Neuron (in vitro differentiated cells): ENCODE data around the gene KCNIP4.

ENCODE experiments used
- H2AFZ ChIP-seq: one replicate; pipeline ENCODE4 v1.6.1; 2013; ENCODE audit warnings: low read depth, mild to moderate bottlenecking, inconsistent platforms, low read length, moderate library complexity
- H3K27me3 ChIP-seq: one replicate; pipeline ENCODE4 v1.6.1; 2013; ENCODE audit warnings: low read length; ENCODE audit not compliant: insufficient read depth
- H3K36me3 ChIP-seq: one replicate; pipeline ENCODE4 v1.6.1; 2013; ENCODE audit warnings: low read length; ENCODE audit not compliant: insufficient read depth
- H3K4me1 ChIP-seq: one replicate; pipeline ENCODE4 v1.6.1; 2013; ENCODE audit warnings: low read length; ENCODE audit not compliant: insufficient read depth
- H3K4me3 ChIP-seq: 2 replicates; pipeline ENCODE4 v1.5.1; 2013; ENCODE audit warnings: mild to moderate bottlenecking, low read length, moderate library complexity
- H3K9me3 ChIP-seq: one replicate; pipeline ENCODE4 v1.6.1; 2013; ENCODE audit warnings: low read length

Gene KCNIP4

DNA sequence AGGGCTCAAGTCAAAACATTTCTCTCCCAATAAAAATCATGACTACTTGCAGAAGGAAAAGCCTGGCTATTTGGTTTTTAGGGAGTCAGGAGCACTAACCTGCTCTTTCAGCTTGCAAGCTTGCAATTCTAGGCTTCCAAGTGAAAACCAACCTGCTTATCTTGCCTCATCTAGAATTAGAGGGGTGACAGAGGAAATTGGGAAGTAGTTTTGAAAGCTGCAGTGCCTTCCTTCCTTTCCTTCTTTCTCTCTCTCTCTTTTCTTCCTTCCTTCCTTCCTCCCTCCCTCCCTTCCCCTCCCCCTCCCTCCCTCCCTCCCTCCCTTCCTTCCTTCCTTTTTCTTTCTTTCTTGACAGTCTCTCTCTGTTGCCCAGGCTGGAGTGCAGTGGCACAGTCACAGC lies 417.5 kb downstream of the KCNIP4 start:
- no peaks in the 10 kb centered on the region for H3K27me3 ChIP-seq
- H3K4me3 ChIP-seq = no peak overlapping the region
- peaks cover 19% of the 10 kb centered on the region for H3K36me3 ChIP-seq
- no peaks in the 10 kb centered on the region for H3K4me1 ChIP-seq
- H2AFZ ChIP-seq = no peak overlapping the region
- peaks cover 2% of the 10 kb centered on the region for H3K9me3 ChIP-seq

DNA sequence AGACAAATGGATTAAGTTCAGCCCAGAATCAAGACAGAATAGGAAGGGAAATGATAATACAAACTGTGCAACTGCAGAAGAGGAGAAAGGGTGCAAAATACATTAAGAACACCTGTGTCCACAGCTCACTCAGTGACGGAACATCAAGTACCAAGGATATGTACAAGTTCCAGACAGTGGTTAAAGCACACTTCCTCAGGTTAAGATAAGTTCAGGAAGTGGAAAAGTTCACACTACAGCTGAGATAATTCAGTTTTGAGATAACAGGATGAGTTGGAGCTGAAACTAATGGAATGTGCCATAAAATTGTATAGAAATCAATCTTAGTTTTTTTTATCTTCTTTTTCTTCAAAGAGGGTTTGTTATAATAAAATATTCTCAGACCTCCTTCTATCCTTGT lies 419.4 kb downstream of the KCNIP4 start:
- Histone ChIP-seq H3K9me3 (peaks cover 2% of the 10 kb centered on the region), H2AFZ (no peak overlapping the region), H3K27me3 (no peaks in the 10 kb centered on the region), H3K36me3 (peaks cover 5% of the 10 kb centered on the region), H3K4me3 (no peak overlapping the region), H3K4me1 (no peaks in the 10 kb centered on the region)

DNA sequence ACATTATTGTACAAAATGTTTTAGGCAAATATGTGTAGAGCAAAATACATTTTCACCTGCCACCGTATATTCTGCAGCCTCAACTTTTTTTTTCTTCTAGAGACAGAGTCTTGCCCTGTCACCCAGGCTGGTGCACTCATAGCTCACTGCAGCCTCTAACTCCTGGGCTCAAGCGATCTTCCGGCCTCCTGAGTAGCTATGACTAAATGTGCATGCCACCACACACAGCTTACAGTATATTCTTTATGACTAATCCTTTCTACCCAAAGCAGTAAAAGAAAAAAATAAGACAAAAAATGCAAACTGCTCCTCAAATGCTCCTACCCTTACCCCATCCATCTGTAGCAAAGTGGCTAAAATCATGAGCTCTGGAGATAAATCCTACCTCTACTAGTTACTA lies 426.3 kb downstream of the KCNIP4 start:
- H3K4me1 ChIP-seq = no peaks in the 10 kb centered on the region
- H3K4me3 ChIP-seq = no peak overlapping the region
- no peak overlapping the region for H2AFZ ChIP-seq
- H3K9me3 ChIP-seq = peaks cover 2% of the 10 kb centered on the region
- H3K27me3 ChIP-seq = no peaks in the 10 kb centered on the region
- H3K36me3 ChIP-seq = peaks cover 12% of the 10 kb centered on the region

DNA sequence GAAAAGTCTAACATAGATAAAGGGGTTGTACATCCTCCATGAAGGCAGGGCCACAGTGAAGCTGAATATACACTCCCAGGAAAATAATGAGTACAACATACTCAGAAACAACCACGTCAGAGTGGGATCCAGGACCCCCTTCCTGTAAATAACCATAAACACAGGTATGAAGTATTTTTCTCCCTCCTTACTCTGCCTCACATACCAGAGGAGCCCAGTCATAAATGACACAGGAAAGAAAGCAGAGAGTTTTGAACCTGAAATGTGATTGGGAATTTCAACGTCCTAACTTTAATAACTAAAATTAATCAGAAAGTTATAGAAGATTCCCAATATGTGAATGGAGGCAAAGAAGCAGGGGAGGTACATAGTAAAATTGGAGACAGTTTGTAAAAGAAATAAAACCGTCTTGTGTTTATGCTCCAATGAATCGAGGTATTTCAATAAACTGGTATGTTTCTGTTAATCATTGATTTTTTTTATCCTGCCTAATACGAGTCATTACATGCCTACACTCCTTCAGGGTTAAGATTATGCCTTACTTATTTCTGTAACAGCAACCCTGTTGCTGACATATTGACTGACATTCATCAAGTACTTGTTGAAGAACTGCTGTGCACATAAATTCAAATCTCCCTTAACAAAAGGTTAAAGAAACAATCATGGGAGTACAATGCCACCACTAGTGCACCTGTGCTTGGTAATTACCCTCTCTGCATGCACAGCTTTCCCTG lies 431.3 kb downstream of the KCNIP4 start:
- H3K4me3 ChIP-seq = no peak overlapping the region
- peaks cover 2% of the 10 kb centered on the region for H3K9me3 ChIP-seq
- H2AFZ ChIP-seq = no peak overlapping the region
- H3K36me3 ChIP-seq = peaks cover 12% of the 10 kb centered on the region
- no peaks in the 10 kb centered on the region for H3K4me1 ChIP-seq
- no peaks in the 10 kb centered on the region for H3K27me3 ChIP-seq

DNA sequence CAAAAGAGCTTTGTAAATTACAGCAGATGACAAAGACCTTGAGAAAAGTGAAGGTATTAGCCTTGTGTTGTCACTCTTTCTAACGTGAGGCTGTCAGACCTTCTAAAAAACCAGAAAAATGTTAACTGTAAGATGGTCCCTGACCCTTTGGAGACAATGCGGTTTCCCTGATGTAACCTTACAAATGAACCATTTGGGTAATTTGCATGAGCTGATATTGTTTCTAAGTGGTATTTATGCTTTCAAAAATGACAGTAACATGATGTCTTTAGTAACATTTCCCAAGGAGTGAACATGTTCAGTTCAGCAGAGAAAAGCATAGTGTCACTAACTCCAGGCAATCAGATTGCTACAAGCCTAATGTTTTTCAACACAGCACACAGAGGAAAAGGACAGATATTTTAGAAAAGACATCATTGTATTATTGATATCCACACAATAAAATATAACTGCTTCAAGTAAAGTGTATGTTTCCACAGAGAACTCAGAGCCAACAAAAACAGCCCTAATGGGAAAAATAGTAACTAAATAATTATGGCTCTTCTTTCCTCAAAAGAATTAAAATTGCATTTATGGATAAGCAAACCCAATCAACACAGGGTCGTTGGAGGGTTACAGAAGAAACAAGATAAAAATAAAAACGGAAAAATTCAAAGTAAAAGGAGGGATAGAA lies 434.4 kb downstream of the KCNIP4 start:
- H3K27me3 ChIP-seq = no peaks in the 10 kb centered on the region
- no peaks in the 10 kb centered on the region for H3K4me1 ChIP-seq
- no peak overlapping the region for H3K4me3 ChIP-seq
- no peak overlapping the region for H2AFZ ChIP-seq
- H3K36me3 ChIP-seq = peaks cover 5% of the 10 kb centered on the region
- peaks cover 2% of the 10 kb centered on the region for H3K9me3 ChIP-seq

DNA sequence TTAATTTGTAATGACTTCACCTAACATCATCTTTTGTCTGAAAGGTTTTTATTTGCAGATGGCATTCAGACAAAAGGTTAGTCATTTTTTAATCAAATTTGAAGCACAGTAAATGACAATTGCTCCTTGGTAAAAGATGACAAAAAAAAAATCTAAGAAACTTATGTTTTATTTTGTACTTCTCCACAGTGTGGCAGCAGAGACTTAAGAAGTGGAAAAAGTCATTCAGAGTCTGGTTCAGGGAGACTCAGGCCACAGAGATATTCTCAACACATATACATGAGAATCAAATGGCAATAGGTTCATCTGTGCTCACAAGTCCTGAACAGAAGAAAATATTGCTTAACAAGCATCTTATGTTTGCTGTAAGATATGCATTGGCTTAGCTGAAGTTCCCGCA lies 436.2 kb downstream of the KCNIP4 start:
- Histone ChIP-seq H3K4me3 (no peak overlapping the region), H3K4me1 (no peaks in the 10 kb centered on the region), H2AFZ (no peak overlapping the region), H3K27me3 (no peaks in the 10 kb centered on the region), H3K9me3 (no peaks in the 10 kb centered on the region), H3K36me3 (peaks cover 5% of the 10 kb centered on the region)

DNA sequence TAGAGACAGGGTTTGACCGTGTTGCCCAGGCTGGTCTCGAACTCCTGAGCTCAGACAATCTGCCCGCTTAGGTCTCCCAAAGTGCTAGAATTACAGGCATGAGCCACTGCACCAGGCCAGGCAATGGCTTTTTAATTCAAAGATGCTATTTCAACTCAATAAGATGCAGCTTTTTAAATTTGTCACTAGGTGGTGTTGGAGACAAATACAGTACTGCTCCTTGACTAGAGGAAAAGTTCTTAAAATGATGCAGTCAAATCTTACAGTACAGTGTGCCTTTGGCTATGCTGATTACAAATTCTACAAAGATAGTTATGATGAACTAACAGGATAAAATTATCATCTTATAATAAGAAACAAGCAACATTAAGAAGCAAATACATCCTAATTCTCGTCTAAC lies 441.1 kb downstream of the KCNIP4 start:
- no peaks in the 10 kb centered on the region for H3K36me3 ChIP-seq

DNA sequence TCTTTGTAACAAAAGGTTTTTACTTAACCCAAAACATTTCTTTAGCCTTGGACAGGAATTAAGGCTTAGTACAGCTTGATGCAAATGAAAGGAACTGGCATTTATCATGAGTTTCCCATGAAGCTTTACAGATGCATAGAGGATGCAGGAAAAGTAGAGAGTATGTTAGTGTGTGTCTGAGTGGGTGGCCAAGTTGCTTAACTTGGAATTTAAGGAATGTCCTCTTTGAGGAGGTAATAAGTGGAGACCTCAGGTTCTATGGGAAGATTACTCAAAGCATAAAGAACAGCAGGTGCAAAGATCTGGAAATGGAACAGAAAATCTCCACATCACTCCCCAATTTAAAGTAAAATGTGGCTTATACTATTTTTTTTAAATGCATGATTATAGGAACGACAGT lies 457.9 kb downstream of the KCNIP4 start:
- peaks cover 2% of the 10 kb centered on the region for H3K4me1 ChIP-seq
- no peaks in the 10 kb centered on the region for H3K27me3 ChIP-seq
- H3K9me3 ChIP-seq = peaks cover 3% of the 10 kb centered on the region
- no peak overlapping the region for H3K4me3 ChIP-seq
- no peak overlapping the region for H2AFZ ChIP-seq
- peaks cover 16% of the 10 kb centered on the region for H3K36me3 ChIP-seq

More for the DNA sequence above, 441.1 kb downstream of the KCNIP4 start:
- Histone ChIP-seq H2AFZ (no peak overlapping the region), H3K27me3 (no peaks in the 10 kb centered on the region), H3K4me3 (no peak overlapping the region), H3K4me1 (no peaks in the 10 kb centered on the region), H3K9me3 (no peaks in the 10 kb centered on the region)

DNA sequence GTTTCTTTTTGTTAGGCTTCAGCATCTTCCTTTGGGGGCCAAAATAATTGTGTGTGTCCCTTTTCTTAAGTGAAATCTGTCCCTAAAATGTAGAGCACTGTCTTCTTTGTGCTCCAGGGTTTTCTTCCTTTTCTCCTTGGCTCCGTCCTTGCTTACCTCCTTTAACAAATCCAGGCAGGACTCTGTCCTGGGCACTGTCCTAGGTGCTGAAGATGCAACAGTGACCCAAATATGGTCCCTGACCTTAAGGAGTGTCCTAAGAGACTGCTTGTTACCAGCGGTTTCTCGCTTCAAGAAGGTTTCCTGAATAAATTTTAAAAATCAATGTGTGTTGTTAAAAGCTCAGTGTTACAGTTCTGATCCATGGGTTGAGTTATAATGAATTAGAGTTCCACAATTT lies 471.8 kb downstream of the KCNIP4 start:
- H3K4me3 ChIP-seq = no peak overlapping the region
- no peaks in the 10 kb centered on the region for H3K9me3 ChIP-seq
- H3K36me3 ChIP-seq = no peaks in the 10 kb centered on the region
- H3K27me3 ChIP-seq = no peaks in the 10 kb centered on the region
- no peak overlapping the region for H2AFZ ChIP-seq
- H3K4me1 ChIP-seq = no peaks in the 10 kb centered on the region

DNA sequence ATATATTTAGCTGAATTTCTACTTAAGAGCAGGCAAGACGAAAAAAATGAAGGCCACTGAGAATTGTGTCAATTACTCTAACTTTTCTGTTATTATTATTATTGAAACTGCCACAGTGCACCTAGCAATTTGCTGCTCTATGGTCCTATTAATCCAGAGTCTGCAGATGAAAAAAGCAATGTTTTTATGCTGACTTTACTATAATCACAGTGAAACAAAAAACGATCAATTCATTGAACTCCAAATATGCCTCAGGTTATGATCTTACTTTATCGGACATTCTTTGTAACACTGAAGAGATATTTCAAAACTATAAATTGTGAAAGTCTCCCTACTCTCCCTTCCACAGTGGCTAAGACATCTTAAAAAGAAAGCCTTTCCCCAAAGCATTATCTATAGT lies 474.4 kb downstream of the KCNIP4 start:
- Histone ChIP-seq H2AFZ (no peak overlapping the region), H3K4me3 (no peak overlapping the region), H3K27me3 (no peaks in the 10 kb centered on the region), H3K9me3 (no peaks in the 10 kb centered on the region), H3K4me1 (no peaks in the 10 kb centered on the region), H3K36me3 (no peaks in the 10 kb centered on the region)

DNA sequence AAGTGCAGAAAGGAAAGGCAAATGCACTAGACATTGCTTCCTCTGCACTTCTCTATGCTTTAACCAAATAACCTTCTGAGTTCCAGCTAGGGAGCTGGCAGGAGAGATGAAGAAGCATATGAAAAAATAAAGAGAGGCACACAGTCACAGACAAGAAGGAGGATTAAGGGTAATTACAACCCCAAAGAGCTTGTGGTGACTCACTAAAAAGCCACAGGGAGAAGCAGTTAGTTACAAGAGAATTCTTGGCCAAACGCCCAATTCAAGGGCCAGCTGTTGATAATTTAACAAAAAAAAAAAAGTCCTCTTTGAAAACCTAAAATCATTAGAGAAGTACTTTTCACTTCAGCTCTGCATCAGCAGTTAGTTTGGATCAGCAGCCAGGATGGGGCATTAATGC lies 478.0 kb downstream of the KCNIP4 start:
- Histone ChIP-seq H3K9me3 (no peaks in the 10 kb centered on the region), H3K4me1 (no peaks in the 10 kb centered on the region), H3K36me3 (no peaks in the 10 kb centered on the region), H2AFZ (no peak overlapping the region), H3K27me3 (no peaks in the 10 kb centered on the region), H3K4me3 (no peak overlapping the region)

DNA sequence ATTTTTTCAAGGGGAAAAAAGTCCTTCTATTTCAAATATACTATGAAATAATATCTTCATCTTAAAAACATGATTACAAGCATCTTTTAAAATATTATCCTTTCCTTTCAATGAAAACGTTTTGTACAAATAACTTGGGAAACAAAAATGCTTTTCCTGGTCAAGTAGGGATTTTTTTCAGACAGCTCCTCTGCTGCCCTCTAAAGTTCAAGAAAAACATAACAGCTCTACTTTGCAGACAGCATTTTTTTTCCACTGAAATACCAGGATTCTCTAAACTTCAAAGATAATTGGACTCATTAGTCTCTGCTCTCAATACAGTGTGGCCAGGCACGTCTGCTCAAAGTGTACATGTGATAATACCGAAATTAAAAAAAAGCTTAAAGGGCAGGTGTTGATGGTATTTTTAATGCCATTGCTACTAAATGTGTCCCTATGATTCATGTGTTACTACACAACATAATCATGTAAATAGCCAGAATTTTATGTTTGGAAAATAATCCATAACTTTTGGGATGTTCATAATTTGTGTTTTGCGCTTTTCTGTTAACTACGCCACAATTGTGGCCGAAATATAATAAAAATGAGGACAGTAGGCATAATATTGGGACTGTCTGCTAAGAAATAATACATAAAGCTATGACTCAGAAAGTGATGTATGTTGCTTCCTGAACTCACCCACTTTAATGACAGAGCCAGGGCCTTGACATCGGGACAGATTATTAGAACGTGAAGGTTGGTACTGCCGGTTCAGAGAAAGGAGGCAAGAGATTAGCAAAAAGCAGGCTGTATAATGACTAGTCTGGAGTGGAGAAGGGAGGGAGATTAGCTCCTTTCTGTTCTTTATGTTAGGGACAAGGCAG lies 478.9 kb downstream of the KCNIP4 start:
- H3K36me3 ChIP-seq = no peaks in the 10 kb centered on the region
- H3K4me3 ChIP-seq = no peak overlapping the region
- no peaks in the 10 kb centered on the region for H3K27me3 ChIP-seq
- H2AFZ ChIP-seq = no peak overlapping the region
- no peaks in the 10 kb centered on the region for H3K9me3 ChIP-seq
- no peaks in the 10 kb centered on the region for H3K4me1 ChIP-seq

DNA sequence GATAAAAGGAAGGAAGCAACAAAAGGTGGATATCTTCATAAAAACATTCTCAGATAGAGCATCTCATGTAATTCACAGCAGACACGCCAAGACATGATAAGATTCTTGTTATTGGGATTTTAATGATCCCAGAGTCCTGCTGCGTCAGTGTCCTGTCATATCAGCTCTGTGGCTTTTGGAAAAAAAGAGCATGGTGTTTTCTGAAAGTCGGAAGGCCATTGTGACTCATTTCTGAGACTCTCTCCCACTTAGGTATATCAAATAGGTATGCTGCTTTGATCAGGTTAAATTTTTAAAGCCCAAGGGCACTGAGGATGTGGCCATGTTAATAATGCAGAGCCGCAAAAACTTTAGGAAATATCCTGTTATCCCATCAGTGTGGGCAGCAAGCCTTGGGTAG lies 481.0 kb downstream of the KCNIP4 start:
- no peaks in the 10 kb centered on the region for H3K27me3 ChIP-seq
- H2AFZ ChIP-seq = no peak overlapping the region
- H3K4me1 ChIP-seq = no peaks in the 10 kb centered on the region
- H3K9me3 ChIP-seq = no peaks in the 10 kb centered on the region
- no peak overlapping the region for H3K4me3 ChIP-seq
- H3K36me3 ChIP-seq = no peaks in the 10 kb centered on the region
